T47D (cell line): Measurements from ENCODE around the gene TUBGCP4.

Source experiments
- DNase-seq, 2 experiments: peaks; one replicate each; pipeline versions ENCODE4 v3.0.0 to v3.0.0-alpha.2; 2011 to 2012; ENCODE audit warnings: low read depth in 1 of 2, low spot score in 1 of 2
- JUND ChIP-seq: IDR thresholded peaks from 2 replicates; pipeline ENCODE4 v1.6.1; 2012; ENCODE audit warnings: low read depth
- in situ Hi-C: cut with HindIII; loops from 2 replicates; pipeline ENCODE4 v1.10.0; 2016; ENCODE audit warnings: low sequenced_read_pairs, low pct_unique_long_range_greater_than_20kb

TUBGCP4 gene

GRCh38 chr15:43441316-43441715 is 70.4 kb downstream of the TUBGCP4 start:
- no peak for DNase-seq
- no peak for TF ChIP-seq JUND
- in situ Hi-C loops: no loop called here

GRCh38 chr15:43446344-43446743 is 75.4 kb downstream of the TUBGCP4 start:
- DNase-seq: no peak
- TF ChIP-seq JUND: no peak
- in situ Hi-C loops: no loop called here

- in situ Hi-C loops: no loop called here
- no peak for DNase-seq
- TF ChIP-seq JUND: no peak
These were observed 79.1 kb downstream of the TUBGCP4 start for GRCh38 chr15:43449981-43450380.
